KMS-11 (cell line): ENCODE measurements around the gene PC.

ENCODE experiments used
- H2AFZ ChIP-seq: fragments of 200-600 bp; sonication (generic); 2 replicates; pipeline ENCODE4 v1.6.1; 2016; ENCODE audit warnings: antibody characterized with exemption, mixed run types, low read depth
- H3K27ac ChIP-seq: fragments of 200-600 bp; sonication (generic); 2 replicates; pipeline ENCODE4 v1.6.1; 2016; ENCODE audit warnings: mild to moderate bottlenecking, mixed run types
- H3K27me3 ChIP-seq: fragments of 200-600 bp; sonication (generic); 2 replicates; pipeline ENCODE4 v1.6.1; 2017; ENCODE audit warnings: mild to moderate bottlenecking, low read depth, mixed run types, moderate library complexity; ENCODE audit not compliant: insufficient read depth
- H3K36me3 ChIP-seq: fragments of 200-600 bp; sonication (generic); 2 replicates; pipeline ENCODE4 v1.6.1; 2017; ENCODE audit warnings: mild to moderate bottlenecking, mixed run types; ENCODE audit not compliant: insufficient read depth
- H3K4me1 ChIP-seq: fragments of 200-600 bp; sonication (generic); 2 replicates; pipeline ENCODE4 v1.6.1; 2016; ENCODE audit warnings: mild to moderate bottlenecking, low read depth, mixed run types; ENCODE audit not compliant: poor library complexity, severe bottlenecking
- H3K4me2 ChIP-seq: fragments of 200-600 bp; sonication (generic); 2 replicates; pipeline ENCODE4 v1.7.0; 2016; ENCODE audit warnings: mild to moderate bottlenecking, mixed run types
- H3K4me3 ChIP-seq: fragments of 200-600 bp; sonication (generic); IDR thresholded peaks from 2 replicates; pipeline ENCODE4 v1.6.1; 2017; ENCODE audit warnings: low read depth, low read length, mixed read lengths; ENCODE audit not compliant: insufficient read depth
- H3K79me2 ChIP-seq: fragments of 200-600 bp; sonication (generic); 2 replicates; pipeline ENCODE4 v1.6.1; 2016; ENCODE audit warnings: low read depth, mixed run types; ENCODE audit not compliant: insufficient read depth
- H3K9ac ChIP-seq: fragments of 200-600 bp; sonication (generic); 2 replicates; pipeline ENCODE4 v1.6.1; 2016; ENCODE audit warnings: mild to moderate bottlenecking, mixed run types
- H4K20me1 ChIP-seq: fragments of 200-600 bp; sonication (generic); 2 replicates; pipeline ENCODE4 v1.6.1; 2016; ENCODE audit warnings: mild to moderate bottlenecking, mixed run types; ENCODE audit not compliant: insufficient read depth
- TF ChIP-seq, protein P1 (sequence below): fragments of 200-600 bp; sonication (generic); conservative IDR thresholded peaks from 2 replicates; pipeline ENCODE4 v1.6.1; 2017; ENCODE audit warnings: low read depth, mild to moderate bottlenecking, antibody characterized with exemption, low read length, moderate library complexity, mixed read lengths

PC gene

GRCh38 chr11:66934950-66935779, 23.0 kb downstream of the PC start:
- TF ChIP-seq, protein P1, sequence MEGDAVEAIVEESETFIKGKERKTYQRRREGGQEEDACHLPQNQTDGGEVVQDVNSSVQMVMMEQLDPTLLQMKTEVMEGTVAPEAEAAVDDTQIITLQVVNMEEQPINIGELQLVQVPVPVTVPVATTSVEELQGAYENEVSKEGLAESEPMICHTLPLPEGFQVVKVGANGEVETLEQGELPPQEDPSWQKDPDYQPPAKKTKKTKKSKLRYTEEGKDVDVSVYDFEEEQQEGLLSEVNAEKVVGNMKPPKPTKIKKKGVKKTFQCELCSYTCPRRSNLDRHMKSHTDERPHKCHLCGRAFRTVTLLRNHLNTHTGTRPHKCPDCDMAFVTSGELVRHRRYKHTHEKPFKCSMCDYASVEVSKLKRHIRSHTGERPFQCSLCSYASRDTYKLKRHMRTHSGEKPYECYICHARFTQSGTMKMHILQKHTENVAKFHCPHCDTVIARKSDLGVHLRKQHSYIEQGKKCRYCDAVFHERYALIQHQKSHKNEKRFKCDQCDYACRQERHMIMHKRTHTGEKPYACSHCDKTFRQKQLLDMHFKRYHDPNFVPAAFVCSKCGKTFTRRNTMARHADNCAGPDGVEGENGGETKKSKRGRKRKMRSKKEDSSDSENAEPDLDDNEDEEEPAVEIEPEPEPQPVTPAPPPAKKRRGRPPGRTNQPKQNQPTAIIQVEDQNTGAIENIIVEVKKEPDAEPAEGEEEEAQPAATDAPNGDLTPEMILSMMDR, result no peak

GRCh38 chr11:66933531-66933930, 24.7 kb downstream of the PC start:
- Histone ChIP-seq H3K36me3 (no peaks in the 10 kb centered on the region), H3K4me3 (no peak overlapping the region), H3K4me2 (no peak overlapping the region), H3K79me2 (no peaks in the 10 kb centered on the region), H4K20me1 (no peaks in the 10 kb centered on the region), H2AFZ (no peak overlapping the region), H3K9ac (no peak overlapping the region), H3K27me3 (no peaks in the 10 kb centered on the region), H3K27ac (no peak overlapping the region), H3K4me1 (no peaks in the 10 kb centered on the region)
- TF ChIP-seq, protein P1, result no peak

More at GRCh38 chr11:66934950-66935779, 23.0 kb downstream of the PC start:
- H2AFZ ChIP-seq, result no peak overlapping the region
- no peaks in the 10 kb centered on the region for H4K20me1 ChIP-seq
- no peak overlapping the region for H3K27ac ChIP-seq
- H3K79me2 ChIP-seq, result no peaks in the 10 kb centered on the region
- H3K4me1 ChIP-seq, result no peaks in the 10 kb centered on the region
- H3K27me3 ChIP-seq, result no peaks in the 10 kb centered on the region
- H3K36me3 ChIP-seq, result no peaks in the 10 kb centered on the region
- no peak overlapping the region for H3K4me2 ChIP-seq
- H3K9ac ChIP-seq, result no peak overlapping the region
- H3K4me3 ChIP-seq, result no peak overlapping the region

DNA sequence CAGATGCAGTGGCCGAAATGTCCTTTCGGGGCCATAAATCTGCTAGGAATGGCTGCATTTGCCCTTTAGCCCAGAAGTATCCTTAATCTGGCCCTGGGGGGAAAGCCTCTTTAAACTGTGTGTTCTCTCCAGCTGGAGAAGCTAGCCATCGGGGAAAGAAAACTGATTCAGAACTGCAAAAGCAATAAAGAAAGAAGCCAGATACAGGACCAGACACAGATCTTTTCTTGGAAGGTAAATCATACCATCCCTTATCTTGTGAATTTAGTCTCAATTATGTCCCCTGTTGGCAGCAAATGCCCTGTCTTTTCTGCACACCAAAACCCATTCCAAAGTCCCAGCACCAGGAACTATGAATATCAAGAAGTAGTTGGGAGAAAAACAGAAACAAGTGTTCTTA, 25.6 kb downstream of the PC start:
- H3K36me3 ChIP-seq, result no peaks in the 10 kb centered on the region
- no peak overlapping the region for H3K4me3 ChIP-seq
- no peak overlapping the region for H3K4me2 ChIP-seq
- no peaks in the 10 kb centered on the region for H3K27me3 ChIP-seq
- TF ChIP-seq, protein P1, result no peak
- H4K20me1 ChIP-seq, result no peaks in the 10 kb centered on the region
- H2AFZ ChIP-seq, result no peak overlapping the region
- H3K27ac ChIP-seq, result no peak overlapping the region
- no peaks in the 10 kb centered on the region for H3K79me2 ChIP-seq
- H3K4me1 ChIP-seq, result no peaks in the 10 kb centered on the region
- no peak overlapping the region for H3K9ac ChIP-seq

- no peak overlapping the region for H3K9ac ChIP-seq
- H3K27me3 ChIP-seq, result no peaks in the 10 kb centered on the region
- H3K27ac ChIP-seq, result no peak overlapping the region
- no peaks in the 10 kb centered on the region for H3K36me3 ChIP-seq
- no peak overlapping the region for H3K4me3 ChIP-seq
- H3K4me2 ChIP-seq, result no peak overlapping the region
- H3K4me1 ChIP-seq, result no peaks in the 10 kb centered on the region
- H3K79me2 ChIP-seq, result no peaks in the 10 kb centered on the region
- no peak overlapping the region for H2AFZ ChIP-seq
- TF ChIP-seq, protein P1, result no peak
- H4K20me1 ChIP-seq, result no peaks in the 10 kb centered on the region
These were observed 28.4 kb downstream of the PC start for GRCh38 chr11:66929753-66930152.
